Hematopoietic multipotent progenitor cell treated with erythropoietin and hydrocortisone succinate and interleukin-3 and kit ligand, for 6 days (in vitro differentiated cells): Measurements from ENCODE around the gene NAV3.

Source experiments
- DNase-seq: peaks from one replicate; pipeline ENCODE4 v3.0.0-alpha.2; 2015

Gene NAV3

DNA sequence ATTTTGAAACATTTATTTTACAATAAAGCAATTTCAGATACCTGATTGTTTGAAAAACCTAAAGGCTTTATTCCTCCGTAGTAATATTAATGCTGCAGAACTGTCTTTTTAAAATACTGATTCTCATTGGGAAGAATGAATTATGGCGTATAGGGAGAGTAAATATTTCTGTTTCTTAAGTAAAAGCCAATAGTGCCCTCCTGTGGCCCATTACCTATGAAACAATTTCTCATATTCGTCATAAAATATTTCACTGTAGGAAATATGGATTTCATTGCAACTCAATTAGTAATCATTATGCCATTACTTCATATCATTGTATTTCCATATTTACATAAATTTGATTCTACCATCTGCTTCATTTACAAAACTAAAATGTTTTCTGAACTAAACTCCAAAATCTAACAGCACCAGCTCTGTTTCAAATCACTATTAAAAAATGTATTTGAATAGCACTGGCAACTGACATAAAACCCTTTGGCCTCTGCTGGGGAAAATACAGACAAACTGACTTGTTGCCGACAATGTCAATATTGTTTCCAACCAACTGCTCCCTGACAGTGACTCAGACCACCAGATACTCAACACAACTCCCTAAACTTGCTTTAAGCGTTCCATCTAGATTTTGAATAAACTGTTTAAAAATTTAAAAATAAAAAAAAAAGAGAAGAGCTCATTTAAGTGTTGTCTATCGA, 290.3 kb downstream of the NAV3 start:
- DNase-seq = peak; percentile 46

DNA sequence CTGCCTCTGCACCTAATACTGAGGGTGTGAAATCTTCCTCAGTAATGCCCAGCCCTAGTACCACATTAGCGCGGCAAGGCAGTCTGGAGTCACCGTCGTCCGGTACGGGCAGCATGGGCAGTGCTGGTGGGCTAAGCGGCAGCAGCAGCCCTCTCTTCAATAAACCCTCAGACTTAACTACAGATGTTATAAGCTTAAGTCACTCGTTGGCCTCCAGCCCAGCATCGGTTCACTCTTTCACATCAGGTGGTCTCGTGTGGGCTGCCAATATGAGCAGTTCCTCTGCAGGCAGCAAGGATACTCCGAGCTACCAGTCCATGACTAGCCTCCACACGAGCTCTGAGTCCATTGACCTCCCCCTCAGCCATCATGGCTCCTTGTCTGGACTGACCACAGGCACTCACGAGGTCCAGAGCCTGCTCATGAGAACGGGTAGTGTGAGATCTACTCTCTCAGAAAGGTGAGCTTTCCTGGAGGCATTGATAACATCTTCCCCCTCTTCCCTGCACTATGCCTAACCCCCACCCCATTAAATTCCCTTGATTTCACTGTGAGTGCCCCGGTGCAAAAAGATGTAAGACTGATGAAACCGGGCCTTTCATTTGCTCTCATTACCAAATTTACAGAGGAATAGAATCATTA, 291.4 kb downstream of the NAV3 start:
- no peak for DNase-seq

DNA sequence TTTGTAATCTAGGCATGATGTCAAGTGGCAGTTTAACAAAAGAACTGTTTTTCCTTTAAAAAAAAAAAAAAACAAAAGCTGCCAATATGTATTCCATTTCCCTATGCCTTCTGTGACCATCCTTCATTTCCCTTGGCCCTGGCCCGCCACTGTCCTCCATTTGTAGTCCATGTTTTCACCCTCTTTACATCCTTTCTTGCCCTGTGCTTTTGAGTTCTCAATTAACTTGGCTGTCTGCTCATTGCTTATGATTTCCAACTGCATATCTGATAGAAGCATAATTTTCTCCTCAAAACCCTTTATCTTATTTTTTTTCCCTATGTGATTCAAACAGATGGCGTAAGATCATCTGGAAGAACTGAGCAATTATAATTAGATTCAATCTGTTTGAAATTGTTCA, 297.5 kb downstream of the NAV3 start:
- DNase-seq = no peak

DNA sequence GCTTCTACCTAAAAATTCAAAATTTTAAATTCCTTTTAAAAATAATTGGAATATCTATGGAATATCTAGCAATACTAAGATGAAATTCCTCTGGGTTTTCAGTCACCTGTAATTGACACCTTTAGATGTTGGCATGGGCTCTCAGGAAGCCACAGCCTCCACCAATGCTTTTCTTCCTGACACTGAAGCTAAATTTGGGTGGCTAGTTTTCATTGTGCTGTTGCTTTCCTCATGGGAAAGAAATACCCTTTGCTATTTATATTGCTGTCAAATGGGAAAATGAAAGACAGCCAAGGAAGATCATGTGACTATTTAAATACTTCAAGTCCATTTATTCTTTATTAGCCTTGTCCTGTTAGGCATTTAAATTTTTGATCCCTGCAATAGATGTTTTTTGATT, 313.0 kb downstream of the NAV3 start:
- no peak for DNase-seq

GRCh38 chr12:78145398-78145797, 314.7 kb downstream of the NAV3 start:
- no peak for DNase-seq

DNA sequence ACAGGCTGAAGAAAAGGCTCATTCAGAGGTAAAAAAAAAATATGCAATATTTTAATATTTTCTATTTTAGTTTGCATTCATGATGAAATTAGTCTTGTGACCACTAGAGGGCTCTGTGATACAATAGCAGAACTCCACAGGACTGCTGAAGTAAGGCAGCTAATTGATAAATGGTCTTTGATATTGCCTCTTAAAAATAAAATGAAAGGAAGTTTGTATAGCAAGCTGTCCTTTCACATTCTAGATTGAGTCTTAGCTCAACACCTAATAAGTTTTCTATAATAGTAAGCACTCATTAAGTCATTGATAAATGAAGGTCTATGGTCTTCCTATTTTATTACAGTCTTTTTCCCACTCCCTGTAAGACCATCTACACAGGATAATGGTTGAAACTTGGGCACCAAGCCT, 315.7 kb downstream of the NAV3 start:
- peak; percentile 75 for DNase-seq

DNA sequence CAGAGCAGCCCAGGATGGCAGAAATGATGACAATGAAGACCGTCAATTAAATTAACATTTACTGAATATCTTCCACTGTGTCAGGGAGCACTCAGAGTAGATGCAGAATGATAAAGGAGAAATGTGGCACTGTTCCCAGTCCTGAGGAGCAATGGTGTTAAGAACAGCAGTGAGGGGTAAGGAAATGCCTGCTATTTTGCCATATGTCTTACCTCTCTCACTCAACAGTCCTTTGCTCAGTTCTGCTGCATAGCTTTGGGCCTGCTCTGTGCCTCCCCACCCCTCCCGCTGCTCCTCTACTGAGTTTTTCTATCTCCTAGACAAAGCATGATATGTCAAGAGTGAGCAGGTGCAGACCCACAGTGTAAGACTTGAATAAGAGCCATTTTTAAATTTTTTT, 318.8 kb downstream of the NAV3 start:
- no peak for DNase-seq

- no peak for DNase-seq
Observed at GRCh38 chr12:78155546-78155945, 324.9 kb downstream of the NAV3 start.

- no peak for DNase-seq
Observed at GRCh38 chr12:78156751-78157150, 326.1 kb downstream of the NAV3 start.

- DNase-seq = no peak
Observed at GRCh38 chr12:78157199-78157598, 326.5 kb downstream of the NAV3 start.

GRCh38 chr12:78164154-78164553, 333.5 kb downstream of the NAV3 start:
- DNase-seq = no peak

GRCh38 chr12:78167510-78167909, 336.8 kb downstream of the NAV3 start:
- DNase-seq = no peak

- no peak for DNase-seq
Observed at GRCh38 chr12:78171061-78171460, 340.4 kb downstream of the NAV3 start.

GRCh38 chr12:78176643-78177042, 345.9 kb downstream of the NAV3 start:
- no peak for DNase-seq

DNA sequence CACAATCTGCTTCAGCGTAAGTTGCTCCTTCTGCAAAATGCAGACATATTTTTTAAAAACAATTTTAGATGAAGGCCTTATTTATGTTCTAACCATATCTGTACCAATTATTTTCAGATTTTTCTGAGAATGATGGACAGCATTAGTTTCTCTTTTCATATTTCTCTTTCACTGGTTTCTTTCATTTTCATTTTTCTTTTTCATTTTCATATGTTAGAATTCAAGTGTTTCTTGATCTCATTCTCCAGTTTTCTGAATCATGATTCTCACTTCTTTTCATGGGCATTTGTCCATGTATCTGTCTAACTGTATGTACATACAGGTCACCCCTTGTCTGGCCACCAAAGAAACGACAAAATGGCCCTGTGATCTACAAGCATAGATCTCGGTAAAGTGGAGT, 346.6 kb downstream of the NAV3 start:
- DNase-seq = no peak

DNA sequence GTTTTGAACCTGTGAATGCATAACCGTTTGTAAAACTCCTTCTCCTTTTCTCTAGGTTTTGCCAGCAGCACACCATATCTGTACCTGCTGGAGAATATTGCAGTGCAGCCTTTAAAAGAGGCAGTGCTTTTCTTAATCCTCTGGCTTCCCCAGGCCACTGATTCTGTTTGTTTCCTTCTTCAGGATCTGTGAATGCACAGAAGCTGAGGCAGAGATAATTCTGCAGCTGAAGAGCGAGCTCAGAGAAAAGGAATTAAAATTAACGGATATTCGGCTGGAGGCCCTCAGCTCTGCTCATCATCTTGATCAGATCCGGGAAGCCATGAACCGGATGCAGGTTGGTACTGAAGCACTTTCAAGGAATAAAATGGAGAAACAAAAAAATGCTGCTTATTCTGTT, 348.7 kb downstream of the NAV3 start:
- no peak for DNase-seq

DNA sequence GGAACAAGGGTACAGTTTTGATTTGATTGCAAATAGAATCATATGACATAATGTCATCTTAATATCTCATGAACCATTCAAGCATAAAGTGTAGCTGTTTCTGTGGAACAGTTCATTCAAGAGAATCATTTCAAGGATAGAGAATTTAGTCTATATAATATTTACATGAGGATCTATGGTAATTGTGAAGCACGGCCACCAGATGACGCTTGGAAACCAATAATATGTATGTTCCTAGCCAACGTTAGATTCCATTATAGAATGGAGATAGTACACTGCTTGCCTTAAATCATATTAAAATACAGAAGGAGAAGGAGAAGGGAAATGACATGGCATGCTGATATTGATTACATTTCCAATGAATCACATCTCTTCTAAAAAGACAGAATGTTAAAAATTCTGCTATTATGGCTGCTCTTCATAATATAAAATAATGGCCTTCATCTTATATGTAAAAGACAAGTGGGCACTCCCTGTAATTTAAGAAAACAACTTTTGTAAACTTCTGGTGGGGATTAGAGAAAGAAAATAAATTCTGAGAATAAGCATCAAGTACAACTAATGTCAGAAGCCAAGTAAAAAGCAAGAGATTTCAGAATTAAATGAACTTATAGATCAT, 351.0 kb downstream of the NAV3 start:
- peak; percentile 63 for DNase-seq

GRCh38 chr12:78183824-78184223, 353.1 kb downstream of the NAV3 start:
- DNase-seq = peak; percentile 67

DNA sequence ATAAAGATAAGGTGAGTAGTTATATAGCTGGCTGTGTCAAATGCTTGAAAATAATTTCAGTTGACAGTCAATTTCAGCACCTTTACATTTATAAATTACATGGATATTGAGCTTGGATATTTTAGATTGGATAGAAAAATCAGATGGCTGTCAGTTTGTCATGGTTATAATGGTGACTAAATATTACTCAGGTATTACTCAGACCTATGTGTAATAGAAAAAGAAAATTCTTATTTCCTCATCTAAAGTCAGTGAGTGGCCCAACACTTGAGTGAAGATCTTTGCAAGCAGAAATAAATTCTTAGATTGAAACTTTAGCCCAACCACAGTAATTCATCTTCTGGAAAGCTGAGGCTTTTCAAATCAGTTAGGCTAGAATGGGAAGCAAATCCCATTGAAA, 354.4 kb downstream of the NAV3 start:
- DNase-seq = no peak

GRCh38 chr12:78185651-78186050, 355.0 kb downstream of the NAV3 start:
- DNase-seq = no peak

- DNase-seq = no peak
Observed at GRCh38 chr12:78186670-78187069, 356.0 kb downstream of the NAV3 start.

- no peak for DNase-seq
Observed at GRCh38 chr12:78187741-78188140, 357.0 kb downstream of the NAV3 start.

DNA sequence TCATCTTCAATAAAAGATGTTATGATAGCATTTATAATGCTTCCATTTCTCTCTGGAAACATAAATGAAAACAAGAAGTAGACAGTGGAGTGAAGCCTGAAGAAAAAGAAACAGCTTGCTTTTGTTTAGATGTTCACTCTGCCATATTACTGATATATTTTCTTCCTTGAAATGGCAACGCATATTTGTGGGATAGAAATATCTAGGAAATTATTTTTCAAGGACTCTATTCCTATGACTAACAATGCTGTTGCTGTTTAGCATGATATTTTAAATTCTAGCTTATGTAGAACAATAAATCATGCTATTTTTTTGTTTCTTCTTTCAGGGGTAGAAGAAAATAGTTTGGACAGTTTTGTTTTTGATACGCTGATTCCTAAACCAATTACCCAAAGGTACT, 359.0 kb downstream of the NAV3 start:
- no peak for DNase-seq

- DNase-seq = no peak
Observed at GRCh38 chr12:78191611-78192010, 360.9 kb downstream of the NAV3 start.

DNA sequence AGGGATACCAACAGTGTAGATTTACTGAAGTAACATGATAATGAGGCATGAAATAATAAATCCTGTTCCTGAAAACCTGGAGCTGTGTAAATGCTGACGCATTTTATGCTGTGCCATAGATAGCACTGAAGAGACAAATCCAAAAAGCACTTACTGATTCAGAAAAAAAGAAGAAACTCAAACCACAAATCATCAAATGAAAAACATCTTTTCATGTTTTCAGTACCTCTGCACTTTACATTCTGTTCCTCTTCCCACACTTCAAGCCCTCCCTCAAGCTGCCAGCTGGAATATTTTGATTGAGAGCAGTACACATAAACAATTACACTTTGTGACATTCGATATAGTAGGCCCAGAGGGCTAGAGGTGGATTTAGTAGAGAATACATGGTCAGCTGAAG, 362.3 kb downstream of the NAV3 start:
- no peak for DNase-seq
